Measurements from ENCODE around the gene ETV2.

- TF ChIP-seq EZH2 (IDR thresholded peaks at IDR 0.05) (no peak), POLR2AphosphoS5 (IDR thresholded peaks at IDR 0.05; ENCODE audit: borderline replicate concordance, low read depth, low read length) (no peak)
Measured at GRCh38 chr19:35692010-35692409, 50.5 kb downstream of the ETV2 start.

Data from SK-N-MC (cell line).